AG08395 (cell line): ENCODE data around the gene TPCN1.

Experiments
- DNase-seq: peaks from one replicate; pipeline ENCODE4 v3.0.0; 2012; ENCODE audit warnings: mixed read lengths, low spot score

The TPCN1 gene

GRCh38 chr12:113262710-113263109, 41.4 kb downstream of the TPCN1 start:
- no peak for DNase-seq

- DNase-seq, result no peak
Observed at GRCh38 chr12:113263431-113263963, 42.2 kb downstream of the TPCN1 start.

- DNase-seq, result no peak
Observed at GRCh38 chr12:113266106-113266895, 45.0 kb downstream of the TPCN1 start.

- no peak for DNase-seq
Observed at GRCh38 chr12:113267621-113268020, 46.4 kb downstream of the TPCN1 start.

- no peak for DNase-seq
Observed at GRCh38 chr12:113268136-113268535, 46.9 kb downstream of the TPCN1 start.

- DNase-seq, result no peak
Observed at GRCh38 chr12:113268621-113269020, 47.4 kb downstream of the TPCN1 start.

- no peak for DNase-seq
Observed at GRCh38 chr12:113269257-113269943, 48.1 kb downstream of the TPCN1 start.

- no peak for DNase-seq
Observed at GRCh38 chr12:113270709-113271009, 49.4 kb downstream of the TPCN1 start.

GRCh38 chr12:113271466-113271852, 50.2 kb downstream of the TPCN1 start:
- no peak for DNase-seq

- peak; percentile 95 for DNase-seq
Observed at GRCh38 chr12:113271853-113272561, 50.7 kb downstream of the TPCN1 start.

GRCh38 chr12:113273053-113273725, 51.9 kb downstream of the TPCN1 start:
- DNase-seq, result peak; percentile 16

GRCh38 chr12:113274848-113275247, 53.6 kb downstream of the TPCN1 start:
- no peak for DNase-seq

- no peak for DNase-seq
Observed at GRCh38 chr12:113276306-113276705, 55.0 kb downstream of the TPCN1 start.

- no peak for DNase-seq
Observed at GRCh38 chr12:113276946-113277500, 55.8 kb downstream of the TPCN1 start.

- DNase-seq, result no peak
Observed at GRCh38 chr12:113277511-113277910, 56.2 kb downstream of the TPCN1 start.

GRCh38 chr12:113278141-113278540, 56.9 kb downstream of the TPCN1 start:
- no peak for DNase-seq

- DNase-seq, result no peak
Observed at GRCh38 chr12:113278633-113279032, 57.4 kb downstream of the TPCN1 start.

- DNase-seq, result no peak
Observed at GRCh38 chr12:113284751-113285150, 63.5 kb downstream of the TPCN1 start.

- DNase-seq, result no peak
Observed at GRCh38 chr12:113285679-113286610, 64.7 kb downstream of the TPCN1 start.

- no peak for DNase-seq
Observed at GRCh38 chr12:113286712-113287111, 65.4 kb downstream of the TPCN1 start.
